Measurements from ENCODE around the gene ALPI. TPM values are rescaled to one million over a fixed set of nuclear protein-coding genes. Genes with fewer than 3 reads are reported as not detected.
"Not testable (repeated sequence)": the region's sequence is repeated elsewhere in the genome, so short reads cannot be mapped to it uniquely, and the experiment has no call there.

The ALPI gene
- total and polyA plus RNA-seq, 3 experiments from 2014 or later: not detected

DNA sequence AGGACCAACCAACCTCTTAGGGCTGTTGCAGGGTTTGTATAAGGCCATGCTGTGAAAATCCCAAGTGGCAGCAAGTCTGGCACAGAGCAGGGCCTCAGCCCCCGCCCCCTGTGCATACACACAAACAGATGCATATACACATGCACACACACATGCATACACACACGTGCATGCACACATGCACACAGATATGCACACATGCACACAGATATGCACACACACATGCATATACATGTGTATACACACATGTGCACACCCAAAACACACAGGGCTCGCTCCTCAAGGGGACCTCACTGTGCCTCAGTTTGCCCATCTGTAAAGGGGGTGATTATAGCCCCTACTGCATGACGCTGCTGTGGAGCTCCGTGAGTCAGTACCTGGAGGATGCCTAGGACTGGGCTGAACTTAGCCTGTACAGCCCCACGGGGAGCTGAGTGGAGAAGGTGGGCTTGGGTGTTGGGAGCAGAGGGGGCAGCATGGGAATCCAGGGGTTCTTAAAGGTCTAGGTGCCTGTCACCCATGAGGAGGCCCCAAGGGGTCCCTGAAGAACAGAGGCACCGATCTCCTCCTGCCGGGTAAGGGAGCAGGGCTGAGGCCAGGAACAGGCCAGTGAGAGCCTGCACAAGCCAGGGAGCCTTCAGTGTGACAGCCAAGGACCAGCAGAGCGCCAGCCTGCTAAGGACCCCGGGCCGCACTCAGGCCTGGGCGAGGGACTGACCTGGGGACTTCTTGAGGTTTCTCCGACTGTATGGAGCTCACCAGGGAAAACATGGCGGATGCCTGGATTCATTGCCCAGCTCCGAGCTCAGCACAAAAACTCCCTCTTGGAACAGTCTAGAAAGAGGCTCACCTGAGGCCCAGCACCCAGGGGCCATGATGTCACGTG, 24.0 kb upstream of the ALPI start:
- Mint-ChIP-seq H3K27me3 (peaks cover 0 to 6% of the 10 kb centered on the region in 2 donors), H3K27ac (no peak overlapping the region), H3K4me3 (no peak overlapping the region), H3K36me3 (no peaks in the 10 kb centered on the region), H3K9me3 (no peaks in the 10 kb centered on the region), H3K4me1 (no peaks in the 10 kb centered on the region)
- CTCF ChIA-PET: no interaction called here
- DNase-seq: no peak
- no peak overlapping the region for H3K27ac ChIP-seq (ENCODE audit: low read depth, low read length)
- H3K4me1 ChIP-seq (ENCODE audit: insufficient read depth, low read length): no peaks in the 10 kb centered on the region
- H3K27me3 ChIP-seq (ENCODE audit: insufficient read depth, low read length, poor library complexity, severe bottlenecking): no peaks in the 10 kb centered on the region
- POLR2A ChIA-PET: no interaction called here
- no peak overlapping the region for H3K4me3 ChIP-seq (ENCODE audit: low read length)
- no peaks in the 10 kb centered on the region for H3K36me3 ChIP-seq (ENCODE audit: insufficient read depth, low read length)
- H3K9me3 ChIP-seq (ENCODE audit: low read length): no peaks in the 10 kb centered on the region

DNA sequence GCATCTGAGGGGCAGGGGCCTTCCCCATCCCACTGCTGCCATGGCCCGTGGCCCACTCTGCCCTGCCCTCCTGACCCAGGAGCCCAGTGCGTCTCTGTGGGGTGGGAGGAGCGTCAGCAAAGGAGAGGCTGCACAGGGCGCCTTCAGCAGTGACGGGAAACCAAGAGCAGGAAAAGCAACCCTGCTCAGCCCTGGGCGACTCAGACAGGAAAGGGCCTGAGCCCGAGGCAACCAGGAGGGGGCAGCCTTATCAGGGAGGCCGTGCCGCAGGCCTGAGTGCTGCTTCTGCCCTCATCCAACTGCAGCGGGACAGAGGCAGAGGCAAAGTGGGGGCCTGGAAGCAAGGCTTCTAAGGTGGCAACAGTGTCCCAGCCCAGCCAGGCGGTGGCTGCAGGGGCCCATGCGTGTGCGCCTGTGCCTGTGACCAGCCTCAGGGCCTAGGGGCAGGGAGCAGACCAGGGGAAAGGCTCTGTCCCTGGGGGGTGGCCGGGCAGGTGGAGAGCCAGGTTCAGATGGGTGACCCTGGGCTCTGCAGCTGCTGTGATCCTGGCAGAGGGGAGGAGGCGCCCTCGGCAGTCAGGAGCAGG, 23.3 kb upstream of the ALPI start:
- ChIA-PET POLR2A (no interaction called here), CTCF (no interaction called here)
- Histone ChIP-seq H3K27ac (ENCODE audit: low read depth, low read length) (no peak overlapping the region), H3K9me3 (ENCODE audit: low read length) (no peaks in the 10 kb centered on the region), H3K27me3 (ENCODE audit: insufficient read depth, low read length, poor library complexity, severe bottlenecking) (no peaks in the 10 kb centered on the region), H3K36me3 (ENCODE audit: insufficient read depth, low read length) (no peaks in the 10 kb centered on the region), H3K4me3 (ENCODE audit: low read length) (no peak overlapping the region), H3K4me1 (ENCODE audit: insufficient read depth, low read length) (no peaks in the 10 kb centered on the region)
- H3K4me3 Mint-ChIP-seq: no peak overlapping the region
- H3K36me3 Mint-ChIP-seq: no peaks in the 10 kb centered on the region
- no peaks in the 10 kb centered on the region for H3K4me1 Mint-ChIP-seq
- peaks cover 0 to 2% (median 0%) of the 10 kb centered on the region in 5 donors for H3K9me3 Mint-ChIP-seq
- DNase-seq: no peak
- H3K27me3 Mint-ChIP-seq: peaks cover 0 to 6% of the 10 kb centered on the region in 2 donors
- no peak overlapping the region for H3K27ac Mint-ChIP-seq

DNA sequence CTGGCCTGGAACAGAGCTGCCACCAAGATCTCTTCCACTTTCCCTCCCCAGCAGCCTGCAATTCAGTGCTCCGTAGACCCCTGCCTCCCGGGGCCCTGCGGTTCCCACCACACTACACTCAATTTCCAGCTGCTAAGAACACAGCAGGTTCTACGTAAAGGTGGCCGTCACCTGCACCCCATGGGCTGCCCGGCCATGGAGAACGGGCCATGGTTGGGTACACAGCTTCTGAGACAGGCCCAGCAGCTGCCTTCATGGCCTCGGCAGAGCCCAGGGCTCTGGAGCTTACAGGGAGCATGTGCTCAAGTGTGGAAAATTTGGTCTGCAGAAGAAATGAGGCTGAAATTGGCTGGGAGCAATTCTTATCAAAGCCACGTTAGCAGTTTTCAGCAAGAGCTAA, 22.3 kb upstream of the ALPI start:
- H3K36me3 ChIP-seq (ENCODE audit: insufficient read depth, low read length); H3K4me1 ChIP-seq (ENCODE audit: insufficient read depth, low read length); H3K4me1 Mint-ChIP-seq; H3K9me3 ChIP-seq (ENCODE audit: low read length); H3K27ac ChIP-seq (ENCODE audit: low read depth, low read length); CTCF ChIA-PET; H3K27me3 ChIP-seq (ENCODE audit: insufficient read depth, low read length, poor library complexity, severe bottlenecking); DNase-seq; POLR2A ChIA-PET; H3K27ac Mint-ChIP-seq; H3K4me3 Mint-ChIP-seq; H3K36me3 Mint-ChIP-seq; H3K9me3 Mint-ChIP-seq; H3K27me3 Mint-ChIP-seq; H3K4me3 ChIP-seq (ENCODE audit: low read length): not testable (repeated sequence)

DNA sequence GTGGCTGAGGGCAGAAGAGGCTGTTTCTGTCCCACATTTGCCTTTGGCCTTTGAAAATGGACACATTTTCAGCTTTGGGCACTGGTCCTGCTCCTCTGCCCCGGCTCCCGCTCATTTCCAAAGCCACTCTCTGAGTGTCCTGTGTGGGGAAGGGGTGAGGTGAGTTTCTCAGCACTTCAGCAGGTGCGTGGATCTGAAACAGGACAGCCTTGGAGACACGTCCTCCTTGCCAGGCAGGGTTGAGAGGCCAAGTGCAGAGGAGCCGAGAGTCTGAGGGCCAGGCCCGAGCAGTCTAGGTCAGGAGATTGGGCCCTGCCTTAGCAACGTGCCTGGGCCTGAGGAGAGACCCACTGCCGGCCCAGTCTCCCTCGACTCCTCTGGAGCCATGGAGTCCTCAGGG, 21.9 kb upstream of the ALPI start:
- H3K4me3 ChIP-seq (ENCODE audit: low read length): no peak overlapping the region
- H3K27ac Mint-ChIP-seq: no peak overlapping the region
- DNase-seq: no peak
- no peak overlapping the region for H3K27ac ChIP-seq (ENCODE audit: low read depth, low read length)
- no peak overlapping the region for H3K4me3 Mint-ChIP-seq
- no peaks in the 10 kb centered on the region for H3K27me3 ChIP-seq (ENCODE audit: insufficient read depth, low read length, poor library complexity, severe bottlenecking)
- CTCF ChIA-PET: no interaction called here
- H3K36me3 ChIP-seq (ENCODE audit: insufficient read depth, low read length): no peaks in the 10 kb centered on the region
- POLR2A ChIA-PET: no interaction called here
- peaks cover 0 to 6% of the 10 kb centered on the region in 2 donors for H3K27me3 Mint-ChIP-seq
- H3K4me1 ChIP-seq (ENCODE audit: insufficient read depth, low read length): no peaks in the 10 kb centered on the region
- peaks cover 0 to 2% (median 0%) of the 10 kb centered on the region in 5 donors for H3K9me3 Mint-ChIP-seq
- H3K4me1 Mint-ChIP-seq: no peaks in the 10 kb centered on the region
- no peaks in the 10 kb centered on the region for H3K9me3 ChIP-seq (ENCODE audit: low read length)
- no peaks in the 10 kb centered on the region for H3K36me3 Mint-ChIP-seq

DNA sequence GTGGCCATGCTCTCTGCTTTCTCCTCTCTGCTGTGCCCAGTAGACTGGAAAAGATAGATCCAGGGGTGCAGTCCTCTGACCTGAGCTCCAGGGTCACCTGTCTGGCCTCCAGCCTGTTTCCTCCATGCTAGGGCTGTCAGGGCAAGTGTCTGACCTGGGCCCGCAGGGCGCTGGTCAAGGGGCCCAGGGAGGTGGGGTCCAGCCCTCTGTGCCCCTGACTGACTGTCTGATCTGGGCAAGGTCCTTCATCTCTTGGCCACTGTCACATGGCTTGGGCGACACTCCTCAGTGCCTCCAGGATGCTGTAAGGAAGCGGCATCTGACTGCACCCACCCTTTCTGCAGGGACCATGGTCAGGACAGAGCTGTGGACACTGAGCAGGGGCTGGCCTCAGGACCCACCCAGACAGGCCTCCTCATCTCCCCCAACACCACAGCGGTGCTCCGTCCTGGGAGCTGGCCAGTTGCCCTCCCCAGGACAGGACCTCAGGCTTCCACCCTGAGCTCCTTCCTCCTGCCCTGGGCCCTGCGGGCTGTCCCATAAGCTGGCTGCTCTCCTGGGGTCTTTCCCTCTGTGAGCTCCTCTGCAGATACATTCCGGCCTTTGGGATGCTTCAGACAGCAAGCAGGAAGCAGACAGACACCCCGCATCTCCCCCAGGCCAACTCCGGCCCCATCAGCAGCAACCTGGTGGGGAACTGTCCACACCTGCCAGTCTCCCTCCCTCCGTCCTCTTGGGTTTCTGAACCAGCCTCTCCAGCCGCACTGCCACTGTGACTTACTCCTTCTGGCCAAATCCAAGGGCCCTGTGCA, 21.2 kb upstream of the ALPI start:
- H3K9me3 Mint-ChIP-seq: peaks cover 0 to 2% (median 0%) of the 10 kb centered on the region in 5 donors
- Histone ChIP-seq H3K4me1 (ENCODE audit: insufficient read depth, low read length) (no peaks in the 10 kb centered on the region), H3K9me3 (ENCODE audit: low read length) (no peaks in the 10 kb centered on the region), H3K27ac (ENCODE audit: low read depth, low read length) (no peak overlapping the region), H3K36me3 (ENCODE audit: insufficient read depth, low read length) (no peaks in the 10 kb centered on the region), H3K4me3 (ENCODE audit: low read length) (no peak overlapping the region), H3K27me3 (ENCODE audit: insufficient read depth, low read length, poor library complexity, severe bottlenecking) (no peaks in the 10 kb centered on the region)
- no peak overlapping the region for H3K4me3 Mint-ChIP-seq
- peaks cover under 1 to 2% of the 10 kb centered on the region in 2 donors for H3K27me3 Mint-ChIP-seq
- peaks cover 0 to 1% (median under 1%) of the 10 kb centered on the region in 3 donors for H3K4me1 Mint-ChIP-seq
- CTCF ChIA-PET: interaction anchor here (1.0 kb wide), 1 partner anchor 10 kb away, joined by 4 read pairs; no protein-coding TSS in a partner anchor
- no peaks in the 10 kb centered on the region for H3K36me3 Mint-ChIP-seq
- peak overlapping the region in 1 of 8 donors; percentile 19 for H3K27ac Mint-ChIP-seq
- DNase-seq: no peak
- POLR2A ChIA-PET: no interaction called here

DNA sequence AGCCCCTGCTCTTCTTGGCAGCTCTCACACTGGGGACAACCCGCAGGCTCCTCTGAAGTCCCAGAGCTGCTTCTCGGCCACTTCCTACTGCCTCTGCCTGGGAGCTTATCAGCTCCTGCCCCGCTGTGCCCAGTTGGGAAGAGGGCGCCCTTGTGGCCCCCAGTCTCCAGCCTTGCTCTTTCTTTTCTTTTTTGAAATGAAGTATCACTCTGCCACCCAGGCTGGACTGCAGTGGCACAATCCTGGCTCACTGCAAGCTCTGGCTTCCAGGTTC, 20.6 kb upstream of the ALPI start:
- no peak for DNase-seq
- Histone ChIP-seq H3K4me1 (ENCODE audit: insufficient read depth, low read length) (no peaks in the 10 kb centered on the region), H3K27ac (ENCODE audit: low read depth, low read length) (no peak overlapping the region), H3K27me3 (ENCODE audit: insufficient read depth, low read length, poor library complexity, severe bottlenecking) (no peaks in the 10 kb centered on the region), H3K9me3 (ENCODE audit: low read length) (no peaks in the 10 kb centered on the region), H3K4me3 (ENCODE audit: low read length) (no peak overlapping the region), H3K36me3 (ENCODE audit: insufficient read depth, low read length) (no peaks in the 10 kb centered on the region)
- no peak overlapping the region for H3K27ac Mint-ChIP-seq
- no peak overlapping the region for H3K4me3 Mint-ChIP-seq
- H3K27me3 Mint-ChIP-seq: peaks cover 0 to 1% of the 10 kb centered on the region in 2 donors
- peaks cover 0 to 4% (median 4%) of the 10 kb centered on the region in 3 donors for H3K4me1 Mint-ChIP-seq
- ChIA-PET POLR2A (no interaction called here), CTCF (interaction anchor here (1.0 kb wide), 1 partner anchor 9 kb away, joined by 4 read pairs; no protein-coding TSS in a partner anchor)
- no peaks in the 10 kb centered on the region for H3K36me3 Mint-ChIP-seq
- H3K9me3 Mint-ChIP-seq: peaks cover 0 to 2% (median 0%) of the 10 kb centered on the region in 5 donors

DNA sequence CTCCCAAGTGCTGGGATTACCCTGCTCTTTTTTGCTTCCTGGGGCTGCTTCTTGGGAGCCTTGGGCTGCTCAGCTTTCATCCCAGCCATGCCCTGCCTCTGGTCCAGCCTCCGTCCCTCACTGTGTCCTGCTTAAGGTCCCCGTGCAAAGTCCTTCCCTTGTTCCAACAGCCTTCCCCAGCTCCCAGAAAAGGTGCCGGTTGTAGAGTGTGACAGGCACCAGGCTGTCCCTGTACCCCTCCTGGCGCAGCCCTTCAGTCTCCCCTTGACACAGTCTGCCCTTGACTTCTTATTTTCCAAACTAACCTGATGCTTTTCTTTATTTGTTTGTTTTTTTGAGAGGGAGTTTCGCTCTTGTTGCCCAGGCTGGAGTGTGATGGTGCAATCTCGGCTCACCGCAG, 20.1 kb upstream of the ALPI start:
- Mint-ChIP-seq H3K9me3 (peaks cover 0 to 2% (median 0%) of the 10 kb centered on the region in 5 donors), H3K4me1 (peaks cover 0 to 8% (median 4%) of the 10 kb centered on the region in 3 donors), H3K27me3 (peaks cover 0 to 4% of the 10 kb centered on the region in 2 donors), H3K27ac (no peak overlapping the region), H3K4me3 (no peak overlapping the region), H3K36me3 (no peaks in the 10 kb centered on the region)
- no peak overlapping the region for H3K27ac ChIP-seq (ENCODE audit: low read depth, low read length)
- CTCF ChIA-PET: interaction anchor here (1.0 kb wide), 1 partner anchor 9 kb away, joined by 4 read pairs; no protein-coding TSS in a partner anchor
- H3K4me1 ChIP-seq (ENCODE audit: insufficient read depth, low read length): no peaks in the 10 kb centered on the region
- POLR2A ChIA-PET: no interaction called here
- no peaks in the 10 kb centered on the region for H3K36me3 ChIP-seq (ENCODE audit: insufficient read depth, low read length)
- no peak for DNase-seq
- H3K9me3 ChIP-seq (ENCODE audit: low read length): no peaks in the 10 kb centered on the region
- no peak overlapping the region for H3K4me3 ChIP-seq (ENCODE audit: low read length)
- H3K27me3 ChIP-seq (ENCODE audit: insufficient read depth, low read length, poor library complexity, severe bottlenecking): no peaks in the 10 kb centered on the region
